Brain microvascular endothelial cell (primary cell): ENCODE data around the gene MROH2B.
"Not testable (repeated sequence)": the region's sequence is repeated elsewhere in the genome, so short reads cannot be mapped to it uniquely, and the experiment has no call there.

Source experiments
- DNase-seq: peaks from one replicate; pipeline ENCODE4 v3.0.0-alpha.2; 2020
- H3K27ac ChIP-seq: fragments of 250-450 bp; sonication (Bioruptor Pico); 2 replicates; pipeline ENCODE4 v1.5.1; 2020; ENCODE audit warnings: mild to moderate bottlenecking, moderate library complexity
- H3K27me3 ChIP-seq: fragments of 250-450 bp; sonication (Bioruptor Pico); replicated peaks from 2 replicates; pipeline ENCODE4 v1.5.1; 2020; ENCODE audit warnings: mild to moderate bottlenecking
- H3K36me3 ChIP-seq: fragments of 250-450 bp; sonication (Bioruptor Pico); replicated peaks from 2 replicates; pipeline ENCODE4 v1.5.1; 2020; ENCODE audit warnings: mild to moderate bottlenecking
- H3K4me3 ChIP-seq: 2 replicates; pipeline ENCODE4 v1.5.1; 2011; ENCODE audit warnings: low read depth, mild to moderate bottlenecking, control low read depth, low read length, moderate library complexity
- CTCF ChIP-seq: IDR thresholded peaks from 2 replicates; pipeline ENCODE4 v1.5.1; 2011; ENCODE audit warnings: low read depth, mild to moderate bottlenecking, moderate library complexity, low read length, control low read depth, inconsistent platforms; ENCODE audit errors: missing control alignments
- in situ Hi-C: cut with HindIII; loops from 2 replicates; pipeline ENCODE4 v1.10.0; 2017; ENCODE audit warnings: low sequenced_read_pairs, low pct_ligation_motif_present

The MROH2B gene

GRCh38 chr5:41048986-41049385 is 22.2 kb downstream of the MROH2B start:
- in situ Hi-C loops = no loop called here
- no peak for DNase-seq
- Histone ChIP-seq H3K27me3 (no peaks in the 10 kb centered on the region), H3K27ac (no peak overlapping the region), H3K4me3 (no peak overlapping the region), H3K36me3 (no peaks in the 10 kb centered on the region)
- no peak for TF ChIP-seq CTCF

DNA sequence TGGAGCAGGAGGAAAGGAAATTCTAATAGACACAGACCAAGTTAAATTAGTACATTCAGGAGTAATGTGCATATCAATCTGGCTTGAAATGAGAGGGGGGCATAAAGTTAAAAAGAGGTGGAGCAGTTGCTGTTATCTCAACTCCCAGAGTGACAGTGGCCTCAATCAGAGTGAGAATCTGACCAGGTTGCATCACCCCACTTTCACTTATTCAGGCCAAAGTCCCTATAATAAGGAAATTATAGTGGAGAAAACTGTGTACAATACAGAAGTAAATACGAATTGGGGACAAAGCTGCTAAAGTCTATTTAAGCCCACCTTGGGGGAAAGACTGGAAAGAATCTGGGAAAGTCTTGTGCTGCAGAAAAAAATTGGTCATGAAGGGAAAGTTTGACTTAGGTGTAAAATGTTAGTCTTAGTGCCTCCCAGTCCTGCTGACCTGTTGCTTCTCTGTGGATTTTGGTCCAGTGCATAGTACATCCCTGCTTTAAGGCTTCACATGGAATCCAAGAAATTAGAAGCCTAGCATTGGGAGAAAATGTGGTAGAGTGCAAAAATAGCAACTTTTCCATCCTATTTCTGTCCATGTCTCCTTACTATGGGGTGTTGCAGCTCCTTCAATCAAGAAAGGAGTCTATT is 27.9 kb downstream of the MROH2B start:
- TF ChIP-seq CTCF = no peak
- H3K36me3 ChIP-seq = no peaks in the 10 kb centered on the region
- no peak for DNase-seq
- no peak overlapping the region for H3K4me3 ChIP-seq
- no peaks in the 10 kb centered on the region for H3K27me3 ChIP-seq
- H3K27ac ChIP-seq = no peak overlapping the region
- in situ Hi-C loops = no loop called here

DNA sequence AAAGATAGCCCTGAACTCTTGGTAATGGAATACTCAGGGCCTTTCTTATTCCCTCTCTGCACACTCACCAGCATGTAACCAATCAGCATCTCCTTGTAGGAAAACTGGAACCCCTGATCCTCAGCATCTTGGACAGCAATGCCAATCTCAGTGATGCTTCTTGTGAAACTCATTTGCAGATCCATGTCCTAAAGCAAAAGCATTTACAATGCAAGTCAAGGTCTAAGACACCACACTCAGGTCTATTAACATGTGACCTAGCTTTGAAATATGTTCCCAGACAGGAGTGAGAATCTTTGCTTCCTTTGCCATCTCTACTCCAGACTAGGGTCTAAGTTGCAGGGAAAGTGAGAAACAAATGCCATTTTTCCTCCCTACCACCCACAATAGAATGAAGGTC is 38.2 kb downstream of the MROH2B start:
- no peak for DNase-seq
- in situ Hi-C loops = no loop called here
- Histone ChIP-seq H3K27ac (no peak overlapping the region), H3K4me3 (no peak overlapping the region), H3K36me3 (no peaks in the 10 kb centered on the region), H3K27me3 (no peaks in the 10 kb centered on the region)
- TF ChIP-seq CTCF = no peak

- H3K36me3 ChIP-seq, DNase-seq, H3K27me3 ChIP-seq, H3K4me3 ChIP-seq, H3K27ac ChIP-seq, in situ Hi-C loops: not testable (repeated sequence)
Observed at GRCh38 chr5:41022600-41022999, 48.5 kb downstream of the MROH2B start.

- in situ Hi-C loops = no loop called here
Observed at GRCh38 chr5:41012318-41012717, 58.8 kb downstream of the MROH2B start.

GRCh38 chr5:41010572-41010971 is 60.6 kb downstream of the MROH2B start:
- H3K27ac ChIP-seq = no peak overlapping the region
- H3K27me3 ChIP-seq = no peaks in the 10 kb centered on the region
- in situ Hi-C loops = no loop called here
- no peak overlapping the region for H3K4me3 ChIP-seq
- DNase-seq = no peak
- H3K36me3 ChIP-seq = no peaks in the 10 kb centered on the region
- no peak for TF ChIP-seq CTCF

More at GRCh38 chr5:41012318-41012717, 58.8 kb downstream of the MROH2B start:
- H3K36me3 ChIP-seq = no peaks in the 10 kb centered on the region
- no peaks in the 10 kb centered on the region for H3K27me3 ChIP-seq
- H3K4me3 ChIP-seq = no peak overlapping the region
- no peak for DNase-seq
- no peak for TF ChIP-seq CTCF
- H3K27ac ChIP-seq = no peak overlapping the region
